ENCODE measurements around the gene OMA1.

DNA sequence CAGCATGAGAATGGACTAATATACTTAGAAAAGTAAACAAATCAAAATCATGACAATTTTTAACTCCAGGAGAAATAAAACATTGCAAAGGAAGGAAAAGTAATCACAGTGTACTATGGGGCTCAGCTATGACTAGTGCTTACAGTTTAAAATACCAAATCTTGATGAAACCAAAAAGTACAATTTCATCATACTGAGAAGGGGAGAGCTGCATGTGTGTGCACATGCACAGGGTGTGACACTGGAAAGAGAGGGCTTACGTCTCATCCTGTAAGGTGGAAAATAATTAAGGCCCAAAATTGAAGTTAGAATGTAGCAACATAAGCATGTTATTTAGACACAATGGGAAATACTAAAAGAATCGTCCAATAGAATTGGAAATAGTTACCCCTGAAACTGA is 64.6 kb downstream of the OMA1 start:
- TF ChIP-seq, protein P1, sequence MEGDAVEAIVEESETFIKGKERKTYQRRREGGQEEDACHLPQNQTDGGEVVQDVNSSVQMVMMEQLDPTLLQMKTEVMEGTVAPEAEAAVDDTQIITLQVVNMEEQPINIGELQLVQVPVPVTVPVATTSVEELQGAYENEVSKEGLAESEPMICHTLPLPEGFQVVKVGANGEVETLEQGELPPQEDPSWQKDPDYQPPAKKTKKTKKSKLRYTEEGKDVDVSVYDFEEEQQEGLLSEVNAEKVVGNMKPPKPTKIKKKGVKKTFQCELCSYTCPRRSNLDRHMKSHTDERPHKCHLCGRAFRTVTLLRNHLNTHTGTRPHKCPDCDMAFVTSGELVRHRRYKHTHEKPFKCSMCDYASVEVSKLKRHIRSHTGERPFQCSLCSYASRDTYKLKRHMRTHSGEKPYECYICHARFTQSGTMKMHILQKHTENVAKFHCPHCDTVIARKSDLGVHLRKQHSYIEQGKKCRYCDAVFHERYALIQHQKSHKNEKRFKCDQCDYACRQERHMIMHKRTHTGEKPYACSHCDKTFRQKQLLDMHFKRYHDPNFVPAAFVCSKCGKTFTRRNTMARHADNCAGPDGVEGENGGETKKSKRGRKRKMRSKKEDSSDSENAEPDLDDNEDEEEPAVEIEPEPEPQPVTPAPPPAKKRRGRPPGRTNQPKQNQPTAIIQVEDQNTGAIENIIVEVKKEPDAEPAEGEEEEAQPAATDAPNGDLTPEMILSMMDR (conservative IDR thresholded peaks at IDR 0.05; ENCODE audit: low read depth, low read length) = no peak
- TF ChIP-seq NFE2L2 (IDR thresholded peaks at IDR 0.05; ENCODE audit: low read depth, low read length) (no peak), POLR2A (IDR thresholded peaks at IDR 0.05; ENCODE audit: low read depth, low read length) (no peak), RAD21 (IDR thresholded peaks at IDR 0.05; ENCODE audit: low read length) (no peak), SMC3 (IDR thresholded peaks at IDR 0.05; ENCODE audit: low read depth, low read length) (no peak), BHLHE40 (IDR thresholded peaks at IDR 0.05; ENCODE audit: low read depth, low read length) (no peak), CHD1 (IDR thresholded peaks at IDR 0.05; ENCODE audit: low read depth, low read length) (no peak), RFX5 (IDR thresholded peaks at IDR 0.05; ENCODE audit: low read depth, low read length) (no peak), CEBPB (IDR thresholded peaks at IDR 0.05; ENCODE audit: low read depth, low read length) (no peak), MAFK (IDR thresholded peaks at IDR 0.05; ENCODE audit: low read depth, low read length) (no peak)
- TF ChIP-seq, protein P2, sequence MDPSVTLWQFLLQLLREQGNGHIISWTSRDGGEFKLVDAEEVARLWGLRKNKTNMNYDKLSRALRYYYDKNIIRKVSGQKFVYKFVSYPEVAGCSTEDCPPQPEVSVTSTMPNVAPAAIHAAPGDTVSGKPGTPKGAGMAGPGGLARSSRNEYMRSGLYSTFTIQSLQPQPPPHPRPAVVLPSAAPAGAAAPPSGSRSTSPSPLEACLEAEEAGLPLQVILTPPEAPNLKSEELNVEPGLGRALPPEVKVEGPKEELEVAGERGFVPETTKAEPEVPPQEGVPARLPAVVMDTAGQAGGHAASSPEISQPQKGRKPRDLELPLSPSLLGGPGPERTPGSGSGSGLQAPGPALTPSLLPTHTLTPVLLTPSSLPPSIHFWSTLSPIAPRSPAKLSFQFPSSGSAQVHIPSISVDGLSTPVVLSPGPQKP (IDR thresholded peaks at IDR 0.05; ENCODE audit: borderline replicate concordance, low read depth, low read length) = no peak
- TF ChIP-seq, protein P3, sequence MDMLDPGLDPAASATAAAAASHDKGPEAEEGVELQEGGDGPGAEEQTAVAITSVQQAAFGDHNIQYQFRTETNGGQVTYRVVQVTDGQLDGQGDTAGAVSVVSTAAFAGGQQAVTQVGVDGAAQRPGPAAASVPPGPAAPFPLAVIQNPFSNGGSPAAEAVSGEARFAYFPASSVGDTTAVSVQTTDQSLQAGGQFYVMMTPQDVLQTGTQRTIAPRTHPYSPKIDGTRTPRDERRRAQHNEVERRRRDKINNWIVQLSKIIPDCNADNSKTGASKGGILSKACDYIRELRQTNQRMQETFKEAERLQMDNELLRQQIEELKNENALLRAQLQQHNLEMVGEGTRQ (IDR thresholded peaks at IDR 0.05; ENCODE audit: low read depth, low read length) = no peak

Measured in IMR-90 (cell line).